OCI-LY3 (cell line): ENCODE results near the gene ADD2.

ENCODE experiments used
- H2AFZ ChIP-seq: fragments of 200-600, 300-600 bp; shearing (Covaris generic); 2 replicates; pipeline ENCODE4 v1.6.0; 2014; ENCODE audit warnings: antibody characterized with exemption, low read depth, low read length
- H3K27ac ChIP-seq: fragments of 200-600, 300-600 bp; sonication (generic); 2 replicates; pipeline ENCODE4 v1.5.1; 2014; ENCODE audit warnings: mild to moderate bottlenecking, low read length, moderate library complexity, mixed read lengths
- H3K27me3 ChIP-seq: fragments of 200-600, 300-600 bp; sonication (generic); 2 replicates; pipeline ENCODE4 v1.6.1; 2014; ENCODE audit warnings: low read depth, low read length, mixed read lengths
- H3K36me3 ChIP-seq: fragments of 200-600, 300-600 bp; sonication (generic); replicated peaks from 2 replicates; pipeline ENCODE3; 2014; ENCODE audit warnings: low read depth, low read length, mixed read lengths
- H3K4me1 ChIP-seq: fragments of 300-600, 200-600 bp; sonication (generic); 2 replicates; pipeline ENCODE4 v1.6.1; 2014; ENCODE audit warnings: low read length, mixed read lengths
- H3K4me2 ChIP-seq: fragments of 200-600, 300-600 bp; sonication (generic); 2 replicates; pipeline ENCODE4 v1.6.1; 2014; ENCODE audit warnings: low read length, mixed read lengths
- H3K4me3 ChIP-seq: fragments of 300-600, 200-600 bp; sonication (generic); 2 replicates; pipeline ENCODE4 v1.5.1; 2014; ENCODE audit warnings: antibody characterized with exemption, mild to moderate bottlenecking, low read length, moderate library complexity
- H3K79me2 ChIP-seq: fragments of 300-600, 200-600 bp; shearing (Covaris generic); 2 replicates; pipeline ENCODE4 v1.6.1; 2014; ENCODE audit warnings: mild to moderate bottlenecking, low read length, mixed read lengths
- H3K9ac ChIP-seq: fragments of 300-600, 200-600 bp; shearing (Covaris generic); 2 replicates; pipeline ENCODE4 v1.6.0; 2014; ENCODE audit warnings: mild to moderate bottlenecking, low read length, moderate library complexity
- H3K9me3 ChIP-seq: fragments of 200-600, 300-600 bp; shearing (Covaris generic); 2 replicates; pipeline ENCODE4 v1.6.1; 2014; ENCODE audit warnings: low read length, mixed read lengths; ENCODE audit not compliant: insufficient read depth
- H4K20me1 ChIP-seq: fragments of 200-600, 300-600 bp; sonication (generic); 2 replicates; pipeline ENCODE4 v1.6.1; 2016; ENCODE audit warnings: low read length, mixed read lengths; ENCODE audit not compliant: insufficient read depth
- CTCF ChIP-seq: fragments of 200-600, 300-600 bp; sonication (generic); IDR thresholded peaks from 2 replicates; pipeline ENCODE4 v1.5.1; 2014; ENCODE audit warnings: antibody characterized with exemption, low read length, low read depth
- EZH2phosphoT487 ChIP-seq: fragments of 200-600 bp; shearing (Covaris generic); IDR thresholded peaks from 2 replicates; pipeline ENCODE4 v1.6.1; 2018; ENCODE audit warnings: antibody characterized with exemption, mixed run types, low read depth

ADD2 gene

GRCh38 chr2:70728128-70728527 lies 39.9 kb downstream of the ADD2 start:
- Histone ChIP-seq H3K27me3 (peaks cover 9% of the 10 kb centered on the region; the same call in 1 of the 2 replicates), H3K27ac (no peak overlapping the region), H3K36me3 (no peaks in the 10 kb centered on the region), H4K20me1 (no peaks in the 10 kb centered on the region), H2AFZ (no peak overlapping the region), H3K9me3 (no peaks in the 10 kb centered on the region), H3K4me2 (no peak overlapping the region), H3K4me1 (no peaks in the 10 kb centered on the region), H3K4me3 (no peak overlapping the region), H3K9ac (no peak overlapping the region), H3K79me2 (no peaks in the 10 kb centered on the region)
- TF ChIP-seq EZH2phosphoT487 (no peak), CTCF (no peak)

DNA sequence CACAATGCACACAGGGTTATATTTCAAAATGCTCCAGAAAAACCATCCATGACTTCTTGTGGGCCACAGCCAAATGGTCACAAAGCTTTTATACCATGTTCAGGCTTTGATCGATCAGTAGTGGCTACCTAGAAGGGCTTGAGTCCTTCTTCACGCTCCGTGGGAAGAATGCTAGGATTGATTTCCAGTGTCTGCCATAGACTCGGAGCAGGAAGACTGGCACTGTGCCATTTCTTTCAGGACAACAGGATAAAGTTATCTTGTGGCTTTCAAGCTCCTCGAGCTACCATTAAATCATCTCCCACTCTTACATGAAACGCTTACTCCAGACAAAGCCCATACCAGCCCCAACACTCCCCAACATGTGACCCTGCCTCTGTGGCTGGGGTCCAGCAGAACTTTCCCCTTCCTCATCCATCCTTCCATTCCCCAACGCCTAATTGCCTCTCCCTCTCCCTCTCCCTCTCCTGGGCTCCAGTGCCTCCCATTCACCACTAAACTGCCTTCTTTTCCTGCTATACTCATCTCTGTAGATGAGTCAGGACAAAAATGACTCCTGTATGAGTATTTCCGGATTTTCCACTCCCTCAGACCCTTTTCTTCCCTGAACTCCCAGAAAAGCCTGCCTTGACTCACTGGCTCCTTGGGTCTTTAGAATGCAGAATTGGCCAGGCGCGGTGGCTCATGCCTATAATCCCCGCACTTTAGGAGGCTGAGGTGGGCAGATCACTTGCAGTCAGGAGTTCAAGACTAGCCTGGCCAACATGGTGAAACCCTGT lies 40.9 kb downstream of the ADD2 start:
- Histone ChIP-seq H3K79me2 (no peaks in the 10 kb centered on the region), H3K9ac (no peak overlapping the region), H3K27ac (no peak overlapping the region), H3K9me3 (no peaks in the 10 kb centered on the region), H2AFZ (no peak overlapping the region), H4K20me1 (no peaks in the 10 kb centered on the region), H3K27me3 (peaks cover 6% of the 10 kb centered on the region; the same call in 1 of the 2 replicates), H3K4me2 (no peak overlapping the region), H3K4me3 (no peak overlapping the region), H3K36me3 (no peaks in the 10 kb centered on the region), H3K4me1 (no peaks in the 10 kb centered on the region)
- TF ChIP-seq CTCF = no peak
- no peak for TF ChIP-seq EZH2phosphoT487

DNA sequence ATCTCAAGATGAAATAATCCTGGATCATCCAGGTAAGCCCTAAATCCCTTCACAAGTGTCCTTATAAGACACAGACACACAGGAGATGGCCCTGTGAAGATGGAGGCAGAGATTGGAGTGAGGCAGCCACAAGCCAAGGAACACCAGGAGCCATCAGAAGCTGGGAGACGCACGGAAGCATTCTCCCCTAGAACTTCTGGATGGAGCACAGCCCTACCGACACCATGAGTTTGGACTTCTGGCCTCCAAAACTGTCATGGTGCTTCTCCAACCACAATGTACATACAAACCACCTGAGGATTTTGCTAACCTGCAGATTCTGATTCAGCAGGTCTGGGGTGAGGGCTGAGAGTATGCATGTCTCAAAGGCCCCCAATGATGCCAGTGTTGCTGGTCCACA lies 42.5 kb downstream of the ADD2 start:
- H3K27me3 ChIP-seq = peaks cover 6% of the 10 kb centered on the region; the same call in 1 of the 2 replicates
- no peaks in the 10 kb centered on the region for H3K9me3 ChIP-seq
- H4K20me1 ChIP-seq = no peaks in the 10 kb centered on the region
- H3K4me2 ChIP-seq = no peak overlapping the region
- H3K27ac ChIP-seq = no peak overlapping the region
- H2AFZ ChIP-seq = no peak overlapping the region
- H3K4me1 ChIP-seq = no peaks in the 10 kb centered on the region
- no peak for TF ChIP-seq EZH2phosphoT487
- no peak for TF ChIP-seq CTCF
- H3K36me3 ChIP-seq = no peaks in the 10 kb centered on the region
- no peaks in the 10 kb centered on the region for H3K79me2 ChIP-seq
- H3K4me3 ChIP-seq = no peak overlapping the region
- no peak overlapping the region for H3K9ac ChIP-seq

GRCh38 chr2:70724366-70724765 lies 43.6 kb downstream of the ADD2 start:
- no peaks in the 10 kb centered on the region for H4K20me1 ChIP-seq
- H3K36me3 ChIP-seq = no peaks in the 10 kb centered on the region
- TF ChIP-seq CTCF = no peak
- no peak for TF ChIP-seq EZH2phosphoT487
- H3K79me2 ChIP-seq = no peaks in the 10 kb centered on the region
- H3K27me3 ChIP-seq = peaks cover 6% of the 10 kb centered on the region; the same call in 1 of the 2 replicates
- H3K4me1 ChIP-seq = no peaks in the 10 kb centered on the region
- no peak overlapping the region for H3K4me2 ChIP-seq
- no peak overlapping the region for H3K9ac ChIP-seq
- H2AFZ ChIP-seq = no peak overlapping the region
- H3K9me3 ChIP-seq = no peaks in the 10 kb centered on the region
- no peak overlapping the region for H3K4me3 ChIP-seq
- H3K27ac ChIP-seq = no peak overlapping the region
